Pons (tissue), 1 donor: ENCODE measurements around the gene WDR37.
"Not testable (repeated sequence)": the region's sequence is repeated elsewhere in the genome, so short reads cannot be mapped to it uniquely, and the experiment has no call there.

Experiments used
- DNase-seq: peaks from one replicate; pipeline ENCODE4 v3.0.0-alpha.2; 2016; ENCODE audit warnings: low spot score

WDR37 gene, protein sequence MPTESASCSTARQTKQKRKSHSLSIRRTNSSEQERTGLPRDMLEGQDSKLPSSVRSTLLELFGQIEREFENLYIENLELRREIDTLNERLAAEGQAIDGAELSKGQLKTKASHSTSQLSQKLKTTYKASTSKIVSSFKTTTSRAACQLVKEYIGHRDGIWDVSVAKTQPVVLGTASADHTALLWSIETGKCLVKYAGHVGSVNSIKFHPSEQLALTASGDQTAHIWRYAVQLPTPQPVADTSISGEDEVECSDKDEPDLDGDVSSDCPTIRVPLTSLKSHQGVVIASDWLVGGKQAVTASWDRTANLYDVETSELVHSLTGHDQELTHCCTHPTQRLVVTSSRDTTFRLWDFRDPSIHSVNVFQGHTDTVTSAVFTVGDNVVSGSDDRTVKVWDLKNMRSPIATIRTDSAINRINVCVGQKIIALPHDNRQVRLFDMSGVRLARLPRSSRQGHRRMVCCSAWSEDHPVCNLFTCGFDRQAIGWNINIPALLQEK

DNA sequence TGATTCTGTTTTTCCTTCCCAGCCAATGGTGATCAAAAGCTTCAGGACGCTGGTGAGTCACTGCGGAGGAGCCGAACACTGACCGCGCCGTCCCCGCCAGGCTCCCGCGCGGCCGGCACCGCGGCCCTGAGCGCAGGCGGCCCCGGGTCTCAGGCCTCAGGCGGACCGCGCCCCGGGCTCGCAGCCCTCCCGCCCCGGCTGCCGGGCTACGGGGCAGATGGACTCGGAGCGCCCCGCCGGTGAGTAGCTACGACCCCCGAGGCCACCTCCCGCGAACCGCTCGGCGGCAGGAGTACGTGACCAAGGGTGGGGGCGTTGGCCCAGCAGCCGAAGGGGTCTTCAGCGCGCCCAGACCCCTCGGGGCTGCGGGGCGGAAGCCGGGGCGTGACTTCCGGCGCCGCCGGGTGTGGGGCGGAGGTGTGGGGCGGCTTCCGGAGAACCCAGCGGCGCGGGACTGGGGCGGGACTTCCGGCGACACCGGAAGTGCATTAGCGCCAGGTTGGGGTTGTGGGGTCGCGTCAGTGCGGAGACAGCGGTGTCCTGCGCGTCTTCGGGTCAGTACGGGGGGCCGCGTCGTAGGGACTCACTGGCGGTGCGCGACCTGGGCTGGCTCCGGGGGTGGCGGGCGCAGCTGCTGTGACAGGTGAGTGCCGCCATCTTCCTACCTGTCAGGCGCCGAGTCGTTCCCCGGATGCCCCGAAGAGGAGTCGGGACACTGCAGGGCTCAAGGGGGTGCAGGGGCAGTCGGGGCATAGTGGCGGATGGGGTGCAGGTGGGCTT lies at the start of gene WDR37:
WDR37 (plus strand) TSS at position 60 of the 780 bp plus-strand sequence. CDS start 15,771 bp downstream, outside the sequence.
- DNase-seq: peak; percentile 74

DNA sequence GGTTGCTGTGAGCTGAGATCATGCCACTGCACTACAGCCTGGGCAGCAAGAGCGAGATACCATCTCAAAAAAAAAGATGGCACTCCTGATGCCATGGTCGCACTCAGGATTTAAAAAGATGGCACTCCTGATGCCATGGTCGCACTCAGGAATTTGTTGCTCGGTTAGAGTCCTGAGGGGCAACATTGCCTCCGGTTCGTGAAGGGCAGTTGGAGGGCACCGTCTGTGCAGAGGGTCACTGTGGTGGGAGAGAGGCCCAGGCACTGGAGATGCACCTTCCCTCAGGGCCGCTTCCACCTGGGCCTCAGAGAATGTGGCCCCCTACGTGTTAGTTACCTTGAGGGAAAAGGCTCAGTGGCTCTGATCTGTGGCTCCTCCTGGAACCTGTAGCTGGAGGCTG lies 49.6 kb upstream of the WDR37 start:
- no peak for DNase-seq

DNA sequence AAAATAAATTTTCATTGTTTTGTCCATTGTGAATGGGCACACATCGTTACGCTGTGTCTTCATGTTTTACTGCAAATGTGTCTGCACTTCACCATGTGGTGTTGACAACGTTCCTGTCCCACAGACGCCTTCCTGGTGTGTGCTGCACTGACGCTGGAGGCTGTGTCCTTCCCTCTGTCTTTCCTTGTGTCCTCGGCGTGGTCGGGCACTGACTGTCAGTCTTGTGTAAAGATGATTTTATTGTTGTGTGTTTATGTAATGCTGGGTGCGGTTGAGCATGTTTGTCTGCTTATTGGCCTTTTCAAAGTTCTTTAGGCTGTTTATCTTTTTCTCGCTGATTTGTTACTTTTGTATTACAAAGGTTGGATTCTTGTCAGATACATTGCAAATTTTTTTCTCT lies 48.6 kb upstream of the WDR37 start:
- DNase-seq: no peak

DNA sequence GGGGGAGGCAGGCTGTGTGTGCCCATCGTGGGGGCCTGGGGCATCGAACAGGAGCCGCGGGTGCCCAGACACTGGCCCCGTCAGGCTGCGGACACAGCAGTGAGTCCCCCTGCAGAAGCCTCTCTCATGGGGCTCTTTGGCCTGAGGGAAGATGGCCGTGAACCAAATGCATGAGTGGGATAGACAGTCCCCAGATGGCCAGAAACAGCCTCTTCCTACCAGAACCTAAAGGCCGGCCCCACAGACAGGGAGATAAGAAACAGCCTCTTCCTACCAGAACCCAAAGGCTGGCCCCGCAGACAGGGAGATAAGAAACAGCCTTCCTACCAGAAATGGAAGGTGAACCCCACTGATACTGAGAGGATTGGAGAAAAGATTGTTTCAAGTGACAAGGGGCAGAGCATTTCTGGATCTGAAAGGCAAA lies 47.1 kb upstream of the WDR37 start:
- no peak for DNase-seq

DNA sequence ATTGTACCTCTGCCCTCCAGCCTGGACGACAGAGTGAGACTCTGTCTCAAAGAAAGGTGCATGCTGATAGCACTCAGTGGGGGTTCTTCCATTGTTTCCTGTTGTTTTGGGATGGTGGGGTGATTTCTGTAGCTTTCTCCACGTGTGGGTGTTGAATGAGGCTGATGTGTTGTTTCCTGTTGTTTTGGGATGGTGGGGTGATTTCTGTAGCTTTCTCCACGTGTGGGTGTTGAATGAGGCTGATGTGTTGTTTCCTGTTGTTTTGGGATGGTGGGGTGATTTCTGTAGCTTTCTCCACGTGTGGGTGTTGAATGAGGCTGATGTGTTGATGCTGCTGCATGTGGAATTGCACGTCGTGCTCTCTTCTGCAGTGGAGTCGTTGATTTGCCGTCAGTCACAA lies 46.2 kb upstream of the WDR37 start:
- DNase-seq: not testable (repeated sequence)

DNA sequence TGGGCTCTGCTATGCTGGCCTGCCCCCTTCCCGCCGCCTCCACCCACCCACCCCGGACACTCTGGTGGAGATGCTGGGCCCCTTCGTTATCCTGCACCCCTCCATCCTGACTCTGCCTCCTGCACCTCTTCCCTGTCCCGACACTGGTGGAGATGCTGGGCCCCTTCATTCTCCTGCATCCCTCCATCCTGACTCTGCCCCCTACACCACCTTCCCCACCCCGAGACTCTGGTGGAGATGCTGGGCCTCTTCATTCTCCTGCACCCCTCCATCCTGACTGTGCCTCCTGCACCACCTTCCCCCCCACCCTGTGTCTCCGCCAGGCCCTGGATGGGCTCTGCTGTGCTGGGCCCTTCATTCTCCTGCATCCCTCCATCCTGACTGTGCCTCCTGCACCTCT lies 45.5 kb upstream of the WDR37 start:
- no peak for DNase-seq

DNA sequence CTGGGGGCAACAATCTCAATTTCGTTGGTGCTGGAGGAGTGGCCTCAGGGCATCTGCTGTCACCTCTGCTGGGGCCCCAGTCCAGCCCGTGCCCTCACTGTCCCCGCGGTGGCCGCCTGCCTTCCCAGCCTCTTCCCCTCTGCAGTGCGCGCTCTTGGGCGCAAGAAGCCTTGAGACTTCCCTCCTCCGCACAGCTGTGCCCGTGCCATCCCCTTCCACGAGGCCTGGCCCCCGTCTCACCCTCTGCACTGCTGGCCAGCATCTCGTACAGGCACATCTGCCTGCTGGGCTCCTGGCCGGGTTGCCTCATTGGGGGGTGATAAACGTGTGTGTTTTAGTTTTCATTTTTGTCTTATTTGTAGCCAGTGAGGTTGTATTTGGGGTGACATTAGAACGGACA lies 44.5 kb upstream of the WDR37 start:
- no peak for DNase-seq

DNA sequence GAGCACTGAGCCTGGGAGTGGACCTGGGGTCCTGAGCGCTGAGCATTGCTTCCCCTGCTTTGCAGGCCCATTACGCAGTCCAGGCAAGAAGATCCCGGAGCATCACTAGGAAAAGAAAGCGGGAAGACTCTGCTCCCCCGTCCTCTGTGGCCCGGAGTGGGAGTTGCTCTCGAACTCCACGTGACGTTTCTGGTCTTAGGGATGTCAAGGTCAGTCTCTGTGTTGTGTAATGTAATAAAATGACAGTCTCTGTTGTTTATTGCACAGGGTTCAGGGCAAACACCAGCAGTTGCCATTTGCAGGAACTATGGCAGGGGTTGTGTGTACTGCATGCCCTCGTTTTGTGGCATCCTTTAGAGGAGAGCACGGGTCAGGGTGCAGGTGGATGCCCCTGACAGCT lies 40.5 kb upstream of the WDR37 start:
- DNase-seq: no peak

DNA sequence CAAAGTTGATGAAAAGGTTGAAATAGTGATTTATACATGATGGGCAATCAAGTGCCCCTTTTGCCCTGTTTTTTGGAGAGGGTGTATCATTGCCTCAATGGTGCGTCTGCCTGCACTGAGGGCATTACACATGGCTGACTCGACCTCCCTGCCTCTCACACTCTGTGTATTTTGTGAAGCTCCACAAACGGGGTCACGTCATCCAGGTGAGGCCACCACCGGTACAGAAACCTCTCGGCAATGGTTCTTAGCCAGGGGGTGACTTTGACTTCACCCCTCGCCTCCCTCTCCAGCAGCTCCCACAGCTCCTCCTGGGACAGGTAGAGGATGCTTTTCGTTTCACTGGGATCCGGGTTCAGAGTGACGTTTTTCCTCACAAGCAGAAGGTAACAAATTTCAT lies 36.8 kb upstream of the WDR37 start:
- no peak for DNase-seq

DNA sequence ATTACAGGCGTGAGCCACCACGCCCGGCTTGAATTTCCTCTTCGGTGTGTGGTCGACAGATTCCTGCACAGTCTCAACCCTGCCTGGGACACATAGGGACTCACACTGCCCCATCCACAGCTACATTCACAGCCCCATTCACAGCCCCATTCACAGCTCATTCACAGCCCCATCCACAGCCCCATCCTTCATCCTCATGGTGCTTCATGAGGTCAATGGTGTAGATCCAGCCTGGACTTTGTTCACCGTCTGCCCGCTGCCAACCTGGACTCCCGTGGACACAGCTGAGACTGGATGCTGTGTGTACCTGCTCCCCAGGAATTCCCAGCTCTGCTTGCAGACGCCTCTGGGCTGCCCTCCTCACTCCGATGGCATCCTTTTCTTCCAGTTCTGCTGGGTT lies 35.7 kb upstream of the WDR37 start:
- DNase-seq: no peak

DNA sequence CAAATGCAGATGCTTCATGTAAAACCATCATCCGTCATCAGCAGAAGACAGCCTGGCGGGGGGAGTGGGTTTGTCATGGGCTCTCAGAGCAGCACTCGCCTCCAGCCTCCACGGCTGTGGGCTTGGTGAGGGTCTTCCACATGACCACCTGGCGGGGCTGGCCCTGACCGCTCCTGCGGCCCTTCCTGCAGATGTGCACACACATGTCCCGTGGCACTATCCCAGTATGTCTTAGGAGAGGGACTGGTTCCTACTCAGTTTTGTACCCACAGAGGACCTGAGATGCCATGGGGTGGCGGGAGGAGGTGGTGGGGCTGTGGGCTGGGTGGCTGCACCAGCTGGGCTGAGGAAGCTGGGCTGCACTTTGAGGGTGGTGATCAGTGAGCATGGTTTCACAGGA lies 35.2 kb upstream of the WDR37 start:
- DNase-seq: no peak

DNA sequence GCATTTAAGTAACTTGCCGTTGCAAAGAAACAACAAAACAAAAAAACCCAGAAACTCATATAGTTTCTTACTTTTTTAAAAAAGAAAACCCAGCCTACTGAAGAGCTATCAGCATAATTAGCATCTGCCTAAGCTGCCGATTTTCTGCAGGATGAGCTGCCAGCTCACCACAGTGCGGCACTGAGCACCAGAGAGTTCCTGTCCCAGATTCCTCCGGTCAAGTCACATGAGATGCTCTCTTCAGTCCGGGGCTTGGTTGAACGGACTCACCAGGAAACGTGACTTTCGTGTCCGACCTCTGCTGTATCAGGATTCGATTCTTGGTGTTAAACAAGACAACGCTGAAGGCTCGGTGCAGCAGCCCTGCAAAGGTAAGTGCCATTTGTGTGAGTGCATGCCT lies 33.8 kb upstream of the WDR37 start:
- DNase-seq: peak; percentile 87

DNA sequence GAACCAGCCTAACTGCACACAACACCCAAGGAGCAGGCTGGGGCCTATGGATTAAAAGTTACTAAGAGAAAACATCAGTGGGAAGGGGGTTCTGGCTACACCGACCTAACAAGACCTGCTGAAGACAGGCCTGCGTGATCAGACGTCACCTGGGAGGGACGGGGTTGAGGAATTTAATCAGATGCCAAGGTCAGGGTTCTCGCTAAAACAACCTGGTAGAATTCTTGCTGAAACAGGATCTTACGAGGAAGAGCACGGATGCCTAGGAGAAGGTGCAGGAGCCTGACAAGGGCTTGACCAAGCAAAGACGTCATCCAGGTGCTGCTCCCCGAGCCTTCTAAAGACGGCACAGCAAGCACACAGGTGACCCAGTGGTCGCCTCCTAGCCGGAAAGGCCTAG lies 32.1 kb upstream of the WDR37 start:
- DNase-seq: no peak

DNA sequence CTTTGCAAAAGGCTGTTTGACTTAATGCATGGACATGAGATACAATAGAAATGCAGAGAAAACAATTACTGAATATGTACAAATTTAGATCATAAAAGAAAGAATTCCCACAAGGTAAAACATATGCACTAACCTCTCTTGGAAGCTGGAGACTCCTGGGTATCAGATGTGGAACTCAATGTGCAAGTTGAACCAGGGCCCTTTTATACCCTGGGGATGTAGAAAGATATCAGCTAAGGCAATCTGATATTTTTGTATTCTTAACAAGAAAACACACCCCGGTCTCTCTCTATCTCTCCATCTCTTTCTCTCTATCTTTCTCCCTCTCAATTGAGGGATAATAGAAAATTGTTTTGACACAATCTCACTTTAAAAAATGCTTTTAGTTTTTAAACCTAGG lies 30.5 kb upstream of the WDR37 start, which contains the start of gene IDI2:
IDI2 (minus strand) TSS at position 177 of the 400 bp plus-strand sequence. CDS start 1,136 bp downstream, outside the sequence.
- DNase-seq: no peak

DNA sequence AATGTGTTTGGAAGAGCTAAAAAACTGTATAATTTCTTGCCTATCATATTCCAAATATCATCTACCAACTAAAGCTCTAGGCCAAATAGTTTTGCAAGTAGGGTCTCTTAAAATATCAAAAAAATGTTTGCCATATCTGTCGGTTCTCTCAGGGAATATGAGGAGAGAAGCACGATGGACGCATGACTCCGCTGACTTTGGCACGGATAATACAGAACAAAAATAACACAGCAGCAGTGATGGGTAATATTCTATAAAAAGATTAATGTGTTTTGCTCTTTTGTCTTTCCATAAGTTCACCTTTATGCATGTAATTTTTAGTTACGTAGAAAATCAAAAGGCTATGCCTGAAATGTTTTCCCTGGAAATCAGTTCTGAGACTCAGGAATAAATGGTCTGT lies 29.6 kb upstream of the WDR37 start:
- DNase-seq: no peak

DNA sequence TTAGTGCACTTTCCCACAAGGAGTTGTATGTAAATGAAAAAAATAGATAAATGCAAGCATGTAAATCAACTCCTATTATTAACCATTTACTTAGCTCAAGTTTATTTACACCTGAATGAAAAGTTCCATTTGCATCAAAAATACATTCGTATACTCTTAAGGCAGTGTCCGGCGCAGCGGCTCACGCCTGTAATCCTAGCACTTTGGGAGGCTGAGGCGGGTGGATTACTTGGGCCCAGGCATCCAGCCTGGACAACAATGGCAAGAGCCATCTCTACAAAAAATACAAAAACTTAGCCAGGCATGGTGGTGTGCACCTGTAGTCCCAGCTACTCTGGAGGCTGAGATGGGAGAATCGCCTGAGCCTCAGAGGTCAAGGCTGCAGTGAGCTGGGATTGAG lies 26.3 kb upstream of the WDR37 start:
- DNase-seq: no peak

DNA sequence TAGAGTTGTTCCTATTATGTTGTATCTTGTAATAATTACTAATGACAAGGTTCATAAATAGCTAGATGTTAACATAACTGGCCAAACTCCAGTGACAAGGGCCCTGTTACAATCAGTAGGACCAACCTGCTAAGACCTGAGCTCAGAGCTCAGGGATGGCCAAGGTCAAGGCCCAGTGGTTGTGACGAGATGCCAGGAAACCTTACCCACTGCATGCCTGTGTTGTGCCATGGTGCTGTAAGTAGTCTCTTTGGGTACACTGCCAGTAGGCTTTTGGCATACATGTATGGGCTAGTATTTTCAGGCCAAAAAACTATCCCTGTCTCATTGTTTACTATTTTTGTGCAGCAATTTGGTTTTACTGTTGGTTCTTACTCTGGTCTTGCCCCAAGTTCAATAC lies 22.6 kb upstream of the WDR37 start:
- DNase-seq: no peak

DNA sequence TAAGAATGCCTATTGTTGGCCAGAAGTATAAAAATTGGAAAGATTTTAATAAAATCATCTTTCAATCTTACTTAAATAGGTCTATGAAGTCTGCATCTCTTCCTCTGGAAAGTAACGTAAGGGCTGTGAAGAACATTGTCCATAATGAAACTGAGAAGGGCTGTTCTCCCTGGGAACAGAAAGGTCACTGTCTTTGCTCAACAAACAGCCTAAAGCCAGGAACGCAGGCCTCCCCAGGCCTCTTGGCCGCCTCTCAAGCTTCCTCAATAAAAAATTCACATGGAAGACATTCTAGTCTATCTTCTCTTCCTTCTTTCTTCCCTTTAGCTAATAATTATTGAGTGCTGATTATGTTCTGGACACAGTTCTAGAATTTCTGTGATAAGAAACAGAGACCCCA lies 21.4 kb upstream of the WDR37 start:
- DNase-seq: peak; percentile 94

DNA sequence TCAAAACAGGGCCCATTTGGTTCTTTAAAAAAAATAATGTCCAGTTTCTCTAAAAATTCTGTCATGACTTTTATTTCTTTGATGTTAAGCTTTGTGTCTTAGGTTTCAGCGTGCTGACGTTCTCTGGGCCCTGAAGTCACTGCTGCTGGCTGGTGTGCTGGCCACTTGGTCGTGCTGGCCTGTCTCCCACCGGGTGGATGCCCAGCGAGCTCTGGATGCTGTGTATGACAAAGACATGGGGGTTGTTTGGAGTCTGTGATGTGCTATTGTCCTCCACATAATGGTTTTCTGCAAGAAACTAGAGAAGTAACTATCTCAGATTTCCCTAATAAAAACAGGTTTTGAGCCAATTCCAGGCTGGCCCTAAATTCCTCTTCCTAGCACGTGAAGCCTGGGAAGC lies 21.0 kb upstream of the WDR37 start:
- DNase-seq: peak; percentile 85

DNA sequence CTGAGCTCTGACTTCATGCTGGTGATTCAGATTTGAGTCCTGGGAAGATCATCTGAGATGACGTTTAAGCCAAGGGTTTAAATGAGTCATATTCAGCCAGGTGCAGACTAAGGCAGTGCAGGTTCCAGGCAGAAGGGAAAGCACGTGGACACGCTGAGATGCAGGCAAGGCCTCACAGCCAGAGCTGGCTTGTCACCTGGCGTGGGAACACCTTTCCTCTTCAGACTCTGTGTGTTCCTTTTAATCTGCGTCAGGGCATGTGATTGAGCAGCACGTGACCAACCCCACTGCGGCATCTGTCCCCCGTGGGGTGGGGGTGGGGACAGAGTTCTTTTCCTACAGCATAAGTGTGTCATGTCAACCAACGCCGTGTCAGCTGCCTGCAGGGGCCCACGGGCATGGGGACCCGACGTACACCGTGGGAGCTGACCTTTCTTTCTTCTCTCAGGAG lies 19.8 kb upstream of the WDR37 start:
- DNase-seq: no peak

DNA sequence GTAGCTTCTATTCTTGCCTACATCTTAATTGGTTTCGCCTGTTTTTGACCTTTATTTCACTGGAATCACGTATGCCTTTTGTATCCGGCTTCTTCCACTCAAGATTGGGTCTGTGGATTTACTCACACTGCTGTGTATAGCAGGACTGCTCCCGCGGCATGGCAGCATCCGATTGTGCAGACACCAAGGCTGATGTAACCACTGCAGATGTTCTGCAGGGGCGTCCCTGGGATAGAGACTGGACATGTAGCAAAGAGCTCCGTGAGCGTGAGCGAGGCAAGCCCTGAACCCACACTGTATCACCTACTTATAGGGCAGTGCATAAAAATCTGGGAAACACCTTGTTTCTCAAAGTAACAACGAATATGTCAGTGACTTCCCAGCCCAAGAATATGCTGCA lies 19.1 kb upstream of the WDR37 start:
- DNase-seq: peak; percentile 55

DNA sequence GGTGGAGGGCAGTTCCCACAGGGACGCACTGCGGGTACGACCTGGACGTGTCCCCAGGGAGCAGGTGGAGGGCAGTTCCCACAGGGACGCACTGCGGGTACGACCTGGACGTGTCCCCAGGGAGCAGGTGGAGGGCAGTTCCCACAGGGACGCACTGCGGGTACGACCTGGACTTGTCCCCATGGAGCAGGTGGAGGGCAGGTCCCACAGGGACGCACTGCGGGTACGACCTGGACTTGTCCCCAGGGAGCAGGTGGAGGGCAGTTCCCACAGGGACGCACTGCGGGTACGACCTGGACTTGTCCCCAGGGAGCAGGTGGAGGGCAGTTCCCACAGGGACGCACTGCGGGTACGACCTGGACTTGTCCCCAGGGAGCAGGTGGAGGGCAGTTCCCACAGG lies 17.4 kb upstream of the WDR37 start:
- DNase-seq: not testable (repeated sequence)

DNA sequence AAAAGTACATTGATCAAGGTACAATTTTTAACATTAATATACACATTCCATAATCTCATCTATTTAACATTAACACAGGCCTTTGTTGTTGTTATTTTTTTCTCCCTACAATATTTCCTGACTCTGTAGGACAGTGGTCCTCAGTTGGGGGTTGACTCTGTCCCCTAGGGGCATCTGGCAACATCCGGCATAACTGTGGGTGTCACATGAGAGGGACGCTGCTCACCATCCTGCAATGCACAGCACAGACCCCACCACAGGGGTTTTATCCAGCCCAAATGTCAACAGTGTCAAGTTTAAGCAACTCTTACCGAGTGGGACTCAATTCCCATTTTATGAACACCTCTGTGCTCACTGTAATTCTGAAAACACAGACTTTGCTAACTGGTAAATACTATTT lies 16.1 kb upstream of the WDR37 start:
- no peak for DNase-seq
